WI38 (cell line): ENCODE data around the gene RAD9B.
A peak's percentile ranks its signal among the peaks of the same experiment; 100 is the strongest.

Source experiments
- H3K4me3 ChIP-seq: 2 replicates; pipeline ENCODE4 v1.5.1; 2011; ENCODE audit warnings: low read depth, mild to moderate bottlenecking, control low read depth, low read length
- TF ChIP-seq, protein P1 (sequence below): IDR thresholded peaks from 2 replicates; pipeline ENCODE4 v1.5.1; 2012; ENCODE audit warnings: low read depth, mild to moderate bottlenecking, control low read depth, low read length

RAD9B gene

DNA sequence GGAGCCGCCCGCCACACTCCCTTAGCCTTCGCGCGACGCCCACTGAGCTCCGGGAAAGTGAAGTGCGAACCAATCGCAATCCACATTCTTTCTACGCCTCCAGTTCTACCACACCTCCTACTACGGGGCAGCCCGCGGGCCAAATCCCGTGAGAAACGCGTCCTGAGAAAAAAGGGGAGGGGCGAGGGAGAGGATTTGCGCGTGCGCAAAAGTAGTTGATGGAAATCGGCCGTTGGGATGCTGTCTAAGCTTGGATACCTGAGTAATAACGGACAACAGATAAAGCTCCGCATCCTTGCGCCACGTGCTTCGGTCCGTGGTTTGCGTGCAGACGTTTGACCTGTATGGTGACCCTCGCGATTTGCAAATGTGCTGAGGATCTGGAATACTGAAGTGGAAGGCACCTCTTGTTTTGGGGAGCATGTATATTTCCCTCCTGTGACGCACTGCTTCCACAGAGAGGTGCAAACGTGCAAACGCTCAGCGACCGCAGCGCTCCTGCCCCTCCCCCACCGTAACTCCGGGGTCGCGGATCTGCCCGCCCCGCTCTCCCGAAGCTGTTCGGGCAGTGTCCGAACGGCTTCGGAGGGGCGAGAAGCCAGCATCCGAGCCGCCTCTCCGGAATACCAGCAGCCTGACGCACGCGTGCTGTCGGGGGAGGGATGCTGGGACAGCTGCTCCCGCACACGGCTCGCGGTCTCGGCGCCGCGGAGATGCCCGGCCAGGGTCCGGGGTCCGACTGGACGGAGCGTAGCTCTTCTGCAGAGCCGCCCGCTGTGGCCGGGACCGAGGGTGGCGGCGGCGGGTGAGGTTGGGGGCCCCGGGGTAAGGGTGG is 33.7 kb upstream of the RAD9B start, which contains the start of the genes FAM216A and GPN3:
Gene FAM216A, plus strand, starts transcription at position 632 of the 835 bp plus-strand sequence. Its CDS starts 31 bp downstream, at position 663.
Gene GPN3, minus strand, starts transcription at position 44 of the 835 bp plus-strand sequence. CDS start 54 bp downstream, outside the sequence.
- peak within 1 kb of the TSS; percentile 68 for H3K4me3 ChIP-seq
- TF ChIP-seq, protein P1, sequence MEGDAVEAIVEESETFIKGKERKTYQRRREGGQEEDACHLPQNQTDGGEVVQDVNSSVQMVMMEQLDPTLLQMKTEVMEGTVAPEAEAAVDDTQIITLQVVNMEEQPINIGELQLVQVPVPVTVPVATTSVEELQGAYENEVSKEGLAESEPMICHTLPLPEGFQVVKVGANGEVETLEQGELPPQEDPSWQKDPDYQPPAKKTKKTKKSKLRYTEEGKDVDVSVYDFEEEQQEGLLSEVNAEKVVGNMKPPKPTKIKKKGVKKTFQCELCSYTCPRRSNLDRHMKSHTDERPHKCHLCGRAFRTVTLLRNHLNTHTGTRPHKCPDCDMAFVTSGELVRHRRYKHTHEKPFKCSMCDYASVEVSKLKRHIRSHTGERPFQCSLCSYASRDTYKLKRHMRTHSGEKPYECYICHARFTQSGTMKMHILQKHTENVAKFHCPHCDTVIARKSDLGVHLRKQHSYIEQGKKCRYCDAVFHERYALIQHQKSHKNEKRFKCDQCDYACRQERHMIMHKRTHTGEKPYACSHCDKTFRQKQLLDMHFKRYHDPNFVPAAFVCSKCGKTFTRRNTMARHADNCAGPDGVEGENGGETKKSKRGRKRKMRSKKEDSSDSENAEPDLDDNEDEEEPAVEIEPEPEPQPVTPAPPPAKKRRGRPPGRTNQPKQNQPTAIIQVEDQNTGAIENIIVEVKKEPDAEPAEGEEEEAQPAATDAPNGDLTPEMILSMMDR: no peak

DNA sequence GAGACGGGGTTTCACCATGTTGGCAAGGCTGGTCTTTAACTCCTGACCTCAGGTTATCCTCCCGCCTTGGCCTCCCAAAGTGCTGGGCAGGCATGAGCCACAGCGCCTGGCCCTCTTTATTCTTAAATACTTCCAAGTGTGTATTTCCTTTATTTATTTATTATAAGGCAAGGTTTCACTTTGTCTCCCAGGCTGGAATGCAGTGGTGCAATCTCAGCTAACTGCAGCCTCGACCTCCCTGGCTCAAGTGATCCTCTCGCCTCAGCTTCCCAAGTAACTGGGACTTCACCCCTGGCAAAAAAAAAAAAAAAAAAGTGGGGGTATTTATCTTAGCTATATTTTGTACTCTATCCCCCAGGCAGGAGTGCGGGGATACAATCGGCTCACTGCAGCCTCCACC is 26.7 kb upstream of the RAD9B start:
- TF ChIP-seq, protein P1: no peak
- no peak overlapping the region for H3K4me3 ChIP-seq

GRCh38 chr12:110498984-110499706 is 3.0 kb upstream of the RAD9B start:
- TF ChIP-seq, protein P1: no peak
- no peak overlapping the region for H3K4me3 ChIP-seq

DNA sequence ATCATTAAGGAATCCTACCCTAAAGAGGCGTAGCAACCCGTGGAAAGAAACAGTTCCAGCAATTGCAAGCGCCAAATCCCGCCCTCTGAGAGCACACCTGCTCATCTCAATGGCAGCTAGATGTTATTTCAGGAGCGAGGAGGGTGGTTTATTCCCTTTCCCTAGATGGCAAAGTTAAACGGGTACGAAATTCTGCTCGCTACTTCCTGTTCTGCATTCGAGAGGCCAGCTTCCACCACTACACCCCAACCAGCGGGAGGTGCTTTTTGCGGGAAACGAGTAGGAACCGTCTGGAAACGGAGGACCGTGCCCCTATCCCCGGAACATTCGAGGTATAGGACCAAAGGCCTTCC is 756 bp upstream of the RAD9B start:
- TF ChIP-seq, protein P1: no peak
- peak overlapping the region; percentile 74 for H3K4me3 ChIP-seq

DNA sequence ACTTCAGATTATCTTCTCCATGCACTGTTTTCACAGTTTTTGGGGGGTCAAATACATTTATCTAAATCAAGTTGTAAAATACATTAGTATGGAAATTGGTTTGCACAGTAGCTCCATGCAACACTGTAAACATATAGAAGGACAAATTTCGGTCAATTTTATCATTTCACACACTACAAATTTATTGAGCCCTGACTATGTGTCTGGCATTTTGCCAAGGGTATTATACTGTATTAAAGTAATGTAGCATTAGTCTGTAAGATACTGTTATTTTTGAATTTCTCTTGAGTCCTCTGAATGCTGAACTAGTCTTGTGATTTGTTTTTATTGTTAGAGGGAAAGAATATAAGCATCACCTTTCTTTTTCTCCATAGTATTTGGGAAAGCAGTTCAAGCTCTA is 1.3 kb downstream of the RAD9B start:
- no peak overlapping the region for H3K4me3 ChIP-seq
- TF ChIP-seq, protein P1: no peak

GRCh38 chr12:110505332-110505731 is 3.2 kb downstream of the RAD9B start:
- no peak overlapping the region for H3K4me3 ChIP-seq
- TF ChIP-seq, protein P1: no peak
